Endothelial cell (in vitro differentiated cells): ENCODE data around the gene DGKQ. TPM values are rescaled to one million over a fixed set of nuclear protein-coding genes. Genes with fewer than 3 reads are reported as not detected.

Experiments
- DNase-seq: peaks from one replicate; pipeline ENCODE4 v3.0.0; 2021; ENCODE audit warnings: low spot score
- H3K27ac Mint-ChIP-seq: one replicate; pipeline ENCODE4 v1.8.0; 2021; ENCODE audit warnings: mixed read lengths, inconsistent platforms; ENCODE audit not compliant: unreplicated experiment
- H3K27me3 Mint-ChIP-seq: one replicate; pipeline ENCODE4 v1.8.0; 2021; ENCODE audit warnings: mild to moderate bottlenecking, moderate library complexity, mixed read lengths, inconsistent platforms; ENCODE audit not compliant: unreplicated experiment
- H3K36me3 Mint-ChIP-seq: one replicate; pipeline ENCODE4 v1.8.0; 2021; ENCODE audit warnings: mild to moderate bottlenecking, low read depth, mixed read lengths, inconsistent platforms; ENCODE audit not compliant: unreplicated experiment
- H3K4me1 Mint-ChIP-seq: one replicate; pipeline ENCODE4 v1.8.0; 2021; ENCODE audit warnings: mild to moderate bottlenecking, mixed read lengths, inconsistent platforms; ENCODE audit not compliant: unreplicated experiment
- H3K4me3 Mint-ChIP-seq: one replicate; pipeline ENCODE4 v1.8.0; 2021; ENCODE audit warnings: mild to moderate bottlenecking, mixed read lengths, inconsistent platforms; ENCODE audit not compliant: unreplicated experiment
- H3K9me3 Mint-ChIP-seq: one replicate; pipeline ENCODE4 v1.8.0; 2021; ENCODE audit warnings: mixed read lengths, inconsistent platforms; ENCODE audit not compliant: unreplicated experiment
- long read RNA-seq: library from polyadenylated mRNA; unstranded; transcript quantifications from one replicate; pipeline ENCODE4 v2.0.0, GENCODE V29; 2020; ENCODE audit not compliant: unreplicated experiment
- total RNA-seq: library from RNA; stranded (reverse); fragmentation: NEBNext Ultra II Directional; extraction: Animal tissue kit (Norgen Biotek cat#: 25700); gene quantifications from one replicate; pipeline ENCODE4 v1.2.1, GENCODE V29; 2021; ENCODE audit not compliant: unreplicated experiment
- TF ChIP-seq, protein P1 (sequence below): fragments of 200-600 bp; sonication (generic); IDR thresholded peaks from one replicate; pipeline ENCODE4 v1.5.0; 2021; ENCODE audit warnings: antibody characterized with exemption; ENCODE audit not compliant: unreplicated experiment

The DGKQ gene, protein sequence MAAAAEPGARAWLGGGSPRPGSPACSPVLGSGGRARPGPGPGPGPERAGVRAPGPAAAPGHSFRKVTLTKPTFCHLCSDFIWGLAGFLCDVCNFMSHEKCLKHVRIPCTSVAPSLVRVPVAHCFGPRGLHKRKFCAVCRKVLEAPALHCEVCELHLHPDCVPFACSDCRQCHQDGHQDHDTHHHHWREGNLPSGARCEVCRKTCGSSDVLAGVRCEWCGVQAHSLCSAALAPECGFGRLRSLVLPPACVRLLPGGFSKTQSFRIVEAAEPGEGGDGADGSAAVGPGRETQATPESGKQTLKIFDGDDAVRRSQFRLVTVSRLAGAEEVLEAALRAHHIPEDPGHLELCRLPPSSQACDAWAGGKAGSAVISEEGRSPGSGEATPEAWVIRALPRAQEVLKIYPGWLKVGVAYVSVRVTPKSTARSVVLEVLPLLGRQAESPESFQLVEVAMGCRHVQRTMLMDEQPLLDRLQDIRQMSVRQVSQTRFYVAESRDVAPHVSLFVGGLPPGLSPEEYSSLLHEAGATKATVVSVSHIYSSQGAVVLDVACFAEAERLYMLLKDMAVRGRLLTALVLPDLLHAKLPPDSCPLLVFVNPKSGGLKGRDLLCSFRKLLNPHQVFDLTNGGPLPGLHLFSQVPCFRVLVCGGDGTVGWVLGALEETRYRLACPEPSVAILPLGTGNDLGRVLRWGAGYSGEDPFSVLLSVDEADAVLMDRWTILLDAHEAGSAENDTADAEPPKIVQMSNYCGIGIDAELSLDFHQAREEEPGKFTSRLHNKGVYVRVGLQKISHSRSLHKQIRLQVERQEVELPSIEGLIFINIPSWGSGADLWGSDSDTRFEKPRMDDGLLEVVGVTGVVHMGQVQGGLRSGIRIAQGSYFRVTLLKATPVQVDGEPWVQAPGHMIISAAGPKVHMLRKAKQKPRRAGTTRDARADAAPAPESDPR
- total RNA-seq = 14.5 TPM
- long read RNA-seq, partial matches to known transcripts = 0 of 2 reads
- long read RNA-seq, other reads (novel, unspliced or antisense) = 2 of 2 reads

DNA sequence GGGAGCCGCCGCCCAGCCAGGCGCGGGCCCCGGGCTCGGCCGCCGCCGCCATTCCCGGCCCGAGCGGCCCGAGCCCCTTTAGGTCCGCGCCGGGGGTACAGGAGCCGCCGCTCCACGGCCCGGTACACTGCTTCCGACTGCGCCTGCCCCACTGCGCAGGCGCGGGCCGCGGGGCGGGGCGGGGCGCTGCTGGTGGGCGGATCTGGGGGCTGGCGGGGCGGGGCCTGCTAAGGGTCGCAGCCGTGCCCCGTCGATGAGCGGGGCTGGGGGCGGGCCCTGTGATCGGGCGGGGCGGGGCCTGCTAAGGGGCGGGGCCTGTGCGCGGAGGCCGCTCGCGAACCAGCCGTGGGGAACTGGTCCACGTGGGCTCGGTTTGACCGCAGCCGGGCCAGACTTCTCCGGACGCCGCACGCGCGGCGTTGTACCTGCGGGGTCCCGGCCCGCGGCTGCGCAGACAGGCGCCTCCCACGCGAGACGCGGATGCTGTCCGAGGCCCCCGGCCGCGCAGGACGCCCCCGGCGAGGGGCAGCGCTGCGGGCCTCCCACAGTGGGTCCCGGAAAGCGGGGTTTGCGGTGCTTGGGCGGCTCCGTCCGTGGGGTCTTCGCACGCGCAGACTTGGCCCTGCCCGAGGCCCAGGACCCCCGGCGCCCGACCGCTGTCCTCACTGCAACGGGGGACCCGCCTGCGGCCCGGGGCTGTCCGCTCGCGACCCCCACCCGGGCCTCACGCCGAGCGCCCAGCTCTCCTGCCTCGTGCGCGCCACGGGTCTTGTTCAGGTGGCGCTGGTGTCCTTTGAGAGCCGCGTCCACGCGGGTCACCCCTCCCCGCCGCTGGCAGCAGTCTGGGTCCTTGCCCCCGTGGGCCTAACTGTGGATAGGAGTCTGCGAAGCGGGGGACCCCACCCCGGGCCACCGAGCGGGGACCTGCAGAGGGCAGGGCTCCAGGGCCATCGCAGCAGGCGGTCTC lies at the start of gene DGKQ:
TSS of gene DGKQ (minus strand) at position 139 of the 967 bp plus-strand sequence. CDS start at position 52, 87 bp downstream.
- H3K4me3 Mint-ChIP-seq = no peak within 1 kb of the TSS
- no peaks in the 10 kb centered on the region for H3K4me1 Mint-ChIP-seq
- TF ChIP-seq, protein P1, sequence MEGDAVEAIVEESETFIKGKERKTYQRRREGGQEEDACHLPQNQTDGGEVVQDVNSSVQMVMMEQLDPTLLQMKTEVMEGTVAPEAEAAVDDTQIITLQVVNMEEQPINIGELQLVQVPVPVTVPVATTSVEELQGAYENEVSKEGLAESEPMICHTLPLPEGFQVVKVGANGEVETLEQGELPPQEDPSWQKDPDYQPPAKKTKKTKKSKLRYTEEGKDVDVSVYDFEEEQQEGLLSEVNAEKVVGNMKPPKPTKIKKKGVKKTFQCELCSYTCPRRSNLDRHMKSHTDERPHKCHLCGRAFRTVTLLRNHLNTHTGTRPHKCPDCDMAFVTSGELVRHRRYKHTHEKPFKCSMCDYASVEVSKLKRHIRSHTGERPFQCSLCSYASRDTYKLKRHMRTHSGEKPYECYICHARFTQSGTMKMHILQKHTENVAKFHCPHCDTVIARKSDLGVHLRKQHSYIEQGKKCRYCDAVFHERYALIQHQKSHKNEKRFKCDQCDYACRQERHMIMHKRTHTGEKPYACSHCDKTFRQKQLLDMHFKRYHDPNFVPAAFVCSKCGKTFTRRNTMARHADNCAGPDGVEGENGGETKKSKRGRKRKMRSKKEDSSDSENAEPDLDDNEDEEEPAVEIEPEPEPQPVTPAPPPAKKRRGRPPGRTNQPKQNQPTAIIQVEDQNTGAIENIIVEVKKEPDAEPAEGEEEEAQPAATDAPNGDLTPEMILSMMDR = no peak
- DNase-seq = peak; percentile 87
- H3K27me3 Mint-ChIP-seq = peaks cover 18% of the 10 kb centered on the region
- H3K27ac Mint-ChIP-seq = no peak within 1 kb of the TSS
- no peaks in the 10 kb centered on the region for H3K9me3 Mint-ChIP-seq
- no peaks in the 10 kb centered on the region for H3K36me3 Mint-ChIP-seq

DNA sequence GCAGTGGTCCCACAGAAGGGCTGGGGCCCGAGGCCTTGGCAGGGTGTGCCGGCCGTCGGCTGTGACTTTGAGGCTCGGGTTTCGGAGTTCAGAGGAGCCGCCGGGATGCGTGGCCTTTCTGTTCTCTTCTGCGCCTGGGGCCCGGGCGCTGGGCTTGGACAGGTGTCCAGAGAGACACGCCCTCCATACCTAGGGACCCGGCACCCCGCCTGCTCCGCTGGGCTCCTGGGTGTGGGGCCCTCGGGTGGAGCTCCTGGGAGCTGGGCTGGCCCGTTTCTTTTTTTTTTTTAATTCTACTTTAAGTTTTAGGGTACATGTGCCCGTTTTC lies 49.3 kb upstream of the DGKQ start:
- H3K27me3 Mint-ChIP-seq = peaks cover 11% of the 10 kb centered on the region
- no peak for DNase-seq
- TF ChIP-seq, protein P1 = no peak
- H3K36me3 Mint-ChIP-seq = peaks cover 3% of the 10 kb centered on the region
- H3K27ac Mint-ChIP-seq = no peak overlapping the region
- no peak overlapping the region for H3K4me3 Mint-ChIP-seq
- no peaks in the 10 kb centered on the region for H3K4me1 Mint-ChIP-seq
- no peaks in the 10 kb centered on the region for H3K9me3 Mint-ChIP-seq

DNA sequence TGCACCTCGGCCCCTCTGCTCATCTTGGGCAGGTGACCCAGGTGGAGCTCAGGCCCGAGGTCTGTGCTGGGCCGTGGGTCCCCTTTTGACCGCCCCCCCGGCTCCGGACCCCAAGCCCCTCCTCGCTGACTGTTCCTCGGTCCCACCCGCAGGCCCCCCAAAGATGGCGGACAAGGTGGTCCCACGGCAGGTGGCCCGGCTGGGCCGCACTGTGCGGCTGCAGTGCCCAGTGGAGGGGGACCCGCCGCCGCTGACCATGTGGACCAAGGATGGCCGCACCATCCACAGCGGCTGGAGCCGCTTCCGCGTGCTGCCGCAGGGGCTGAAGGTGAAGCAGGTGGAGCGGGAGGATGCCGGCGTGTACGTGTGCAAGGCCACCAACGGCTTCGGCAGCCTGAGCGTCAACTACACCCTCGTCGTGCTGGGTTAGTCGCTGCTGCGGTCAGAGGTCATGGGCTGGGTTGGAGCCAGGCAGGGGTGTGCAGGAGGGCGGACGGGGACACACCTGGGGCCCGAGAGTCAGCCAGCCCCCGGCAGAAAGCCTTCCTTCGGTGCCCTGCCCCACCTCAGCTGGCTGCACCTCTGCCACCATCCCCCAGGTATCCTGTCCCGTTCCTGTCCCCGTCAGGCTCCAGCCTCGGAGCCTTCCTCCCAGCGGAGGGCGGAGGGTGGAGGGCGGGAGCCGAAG lies 48.8 kb upstream of the DGKQ start:
- H3K4me1 Mint-ChIP-seq = no peaks in the 10 kb centered on the region
- no peak overlapping the region for H3K27ac Mint-ChIP-seq
- no peak for DNase-seq
- peaks cover 10% of the 10 kb centered on the region for H3K27me3 Mint-ChIP-seq
- no peaks in the 10 kb centered on the region for H3K9me3 Mint-ChIP-seq
- no peak overlapping the region for H3K4me3 Mint-ChIP-seq
- TF ChIP-seq, protein P1 = no peak
- H3K36me3 Mint-ChIP-seq = peaks cover 3% of the 10 kb centered on the region

DNA sequence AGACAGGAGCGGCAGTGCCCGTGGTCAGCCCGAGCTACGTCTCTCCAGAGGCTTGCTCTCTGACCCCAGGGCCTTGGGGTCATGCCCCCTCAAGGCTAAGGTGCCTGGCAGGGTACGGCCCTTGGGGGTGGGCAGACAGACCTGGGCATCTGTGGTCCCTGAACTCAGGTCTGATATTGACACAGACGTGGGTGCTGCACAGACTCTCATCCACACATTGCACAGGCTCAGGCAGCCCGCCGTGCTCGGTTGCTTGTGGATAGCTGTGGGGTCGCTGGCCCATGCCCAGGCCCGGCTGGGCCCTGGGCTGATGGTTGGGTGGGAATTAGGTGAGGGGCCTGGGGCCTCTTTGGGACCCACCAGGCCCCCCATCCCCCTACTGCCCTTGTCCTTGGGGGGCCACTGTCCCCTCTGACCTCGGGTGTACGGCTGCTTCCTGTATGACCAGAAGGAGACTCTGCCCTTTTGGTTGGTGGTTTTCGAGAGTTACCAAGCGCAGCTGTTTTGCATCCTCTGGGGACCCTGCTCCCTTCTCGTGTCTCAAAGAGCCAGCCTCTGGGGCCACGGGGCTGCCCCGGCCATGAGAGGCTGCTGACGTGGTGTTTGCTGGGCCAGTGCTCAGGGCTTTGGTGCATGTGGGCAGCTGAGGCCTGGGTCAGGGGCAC lies 48.1 kb upstream of the DGKQ start:
- Mint-ChIP-seq H3K4me1 (no peaks in the 10 kb centered on the region), H3K9me3 (no peaks in the 10 kb centered on the region), H3K4me3 (no peak overlapping the region), H3K27me3 (peaks cover 10% of the 10 kb centered on the region), H3K27ac (no peak overlapping the region), H3K36me3 (peaks cover 3% of the 10 kb centered on the region)
- DNase-seq = no peak
- TF ChIP-seq, protein P1 = no peak
